ENCODE results near the gene SEPTIN3. TPM values are rescaled to one million over a fixed set of nuclear protein-coding genes. Genes with fewer than 3 reads are reported as not detected.

The SEPTIN3 gene
- total and polyA plus RNA-seq, 9 of the 15 experiments (the other 6 are each of a cell fraction or from before 2014, with no cell fraction given), result 0.06 TPM; not detected in 8

DNA sequence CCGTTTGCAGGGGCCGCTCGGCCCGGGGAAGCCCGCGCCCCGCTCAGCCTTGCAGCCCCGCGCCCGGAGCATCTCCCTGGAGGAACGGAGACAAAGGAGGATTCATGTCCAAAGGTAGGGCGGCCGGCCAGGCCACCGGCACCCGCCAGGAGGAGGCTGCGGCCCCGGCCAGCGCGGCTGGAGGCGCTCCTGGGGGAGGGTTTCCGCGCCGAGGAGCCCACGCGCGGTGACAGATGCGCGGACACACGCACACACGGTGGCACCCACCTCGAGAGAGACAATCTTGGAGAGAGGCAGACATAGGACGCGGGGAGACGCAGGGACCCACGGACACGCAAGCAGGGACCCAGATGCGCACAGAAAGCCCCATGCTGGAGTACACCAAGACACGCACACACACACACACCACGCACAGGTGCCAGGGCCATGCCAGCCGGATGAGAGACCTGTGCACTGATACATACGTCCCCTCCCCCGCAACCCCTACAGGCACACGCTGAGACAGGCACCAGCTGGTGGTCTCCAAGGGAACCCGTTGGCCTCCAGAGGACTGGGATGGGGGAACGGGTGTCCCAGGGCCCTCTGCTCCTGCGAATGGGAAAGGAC lies 7.8 kb downstream of the SEPTIN3 start:
- in situ Hi-C loops (cut with MboI), result no loop called here
- CTCF ChIA-PET (ENCODE audit: low intra/inter-chr PET ratio), result no interaction called here
- 13% methylated on average over 31 of the region's 46 CpGs for WGBS (ENCODE audit: insufficient coverage, low coverage, missing lambda C conversion rate)

GRCh38 chr22:41978732-41979131 lies 9.5 kb downstream of the SEPTIN3 start:
- Histone ChIP-seq H2AFZ (ENCODE audit: low read depth, low read length) (no peak overlapping the region), H3K4me2 (ENCODE audit: insufficient read depth, low read length) (no peak overlapping the region), H3K4me3 (no peak overlapping the region), H3K4me1 (replicated peaks in 1 of 2; ENCODE audit: control insufficient read depth in 2 of 2, insufficient read depth in 2 of 2, low read length in 2 of 2) (peaks cover 0 to 11% of the 10 kb centered on the region in 2 experiments; a peak in 2 of 5 replicates), H3K27me3 (ENCODE audit: control insufficient read depth in 2 of 2, insufficient read depth in 2 of 2, low read length in 2 of 2) (peaks cover 9 to 52% of the 10 kb centered on the region in 2 experiments; a peak in 4 of 5 replicates), H3K79me2 (ENCODE audit: control insufficient read depth, insufficient read depth, low read length) (no peaks in the 10 kb centered on the region), H3K36me3 (ENCODE audit: control insufficient read depth, insufficient read depth, low read length) (no peaks in the 10 kb centered on the region), H3K9ac (ENCODE audit: insufficient read depth in 1 of 2, low read depth in 2 of 2, low read length in 2 of 2) (no peak overlapping the region), H4K20me1 (replicated peaks; ENCODE audit: control insufficient read depth, insufficient read depth, low read length) (no peaks in the 10 kb centered on the region), H3K27ac (ENCODE audit: extremely low read depth, low read depth, low read length) (no peak overlapping the region), H3K9me3 (replicated peaks; ENCODE audit: control insufficient read depth, insufficient read depth, low read depth, low read length) (no peaks in the 10 kb centered on the region), H3K9me1 (ENCODE audit: control insufficient read depth, insufficient read depth, low read length) (no peaks in the 10 kb centered on the region)
- intact Hi-C loops (cut with micrococcal nuclease), result no loop called here
- TF ChIP-seq ZNF830 (CRISPR knock-in tag; IDR thresholded peaks at IDR 0.05) (no peak), ZNF263 (CRISPR knock-in tag; IDR thresholded peaks at IDR 0.05; ENCODE audit: borderline replicate concordance) (peak; percentile 60; the same call in 1 of the 2 replicates)
- no TSS peak for BruUV-seq (replicated peaks)
- in situ Hi-C loops (cut with MboI), result no loop called here
- ChIA-PET CTCF (ENCODE audit: low intra/inter-chr PET ratio) (no interaction called here), POLR2A (interaction anchor here (0.9 kb wide), 1 partner anchor 17 kb away, joined by 4 read pairs; no protein-coding TSS in a partner anchor)
- WGBS (ENCODE audit: insufficient coverage, low coverage, missing lambda C conversion rate), result 0% methylated on average over 1 of the region's 1 CpG
- ATAC-seq (no peak), DNase-seq (ENCODE audit: extremely low read depth in 1 of 4, low spot score in 3 of 4) (no peak), FAIRE-seq (no peak)

More for the DNA sequence above, 7.8 kb downstream of the SEPTIN3 start:
- TF ChIP-seq RBBP5 (IDR thresholded peaks at IDR 0.05; ENCODE audit: borderline replicate concordance, insufficient read depth, low read length, poor library complexity, severe bottlenecking), result no peak
- TF ChIP-seq SMAD1 (IDR thresholded peaks at IDR 0.05; ENCODE audit: low read depth, low read length, partially characterized antibody), result no peak
- no peak for TF ChIP-seq SMAD3 (CRISPR knock-in tag; conservative IDR thresholded peaks at IDR 0.05)
- DNase-seq (ENCODE audit: extremely low read depth in 1 of 4, low spot score in 3 of 4), result no peak
- H3K36me3 ChIP-seq (ENCODE audit: control insufficient read depth, insufficient read depth, low read length), result no peaks in the 10 kb centered on the region
- no peak overlapping the region for H3K4me2 ChIP-seq (ENCODE audit: insufficient read depth, low read length)
- no peak for ATAC-seq
- intact Hi-C loops (cut with micrococcal nuclease), result no loop called here
- no TSS peak for BruUV-seq (replicated peaks)
- POLR2A ChIA-PET, result interaction anchor here (0.6 kb wide), 1 partner anchor 126 kb away, joined by 3 read pairs; no protein-coding TSS in a partner anchor
- peaks cover 9 to 61% of the 10 kb centered on the region in 2 experiments; a peak in 4 of 5 replicates for H3K27me3 ChIP-seq (ENCODE audit: control insufficient read depth in 2 of 2, insufficient read depth in 2 of 2, low read length in 2 of 2)
- no peaks in the 10 kb centered on the region for H3K9me3 ChIP-seq (replicated peaks; ENCODE audit: control insufficient read depth, insufficient read depth, low read depth, low read length)
- peaks cover 0 to 11% of the 10 kb centered on the region in 2 experiments; a peak in 2 of 5 replicates for H3K4me1 ChIP-seq (replicated peaks in 1 of 2; ENCODE audit: control insufficient read depth in 2 of 2, insufficient read depth in 2 of 2, low read length in 2 of 2)
- no peaks in the 10 kb centered on the region for H4K20me1 ChIP-seq (replicated peaks; ENCODE audit: control insufficient read depth, insufficient read depth, low read length)
- H3K4me3 ChIP-seq, result no peak overlapping the region
- H3K9me1 ChIP-seq (ENCODE audit: control insufficient read depth, insufficient read depth, low read length), result no peaks in the 10 kb centered on the region
- H3K27ac ChIP-seq (ENCODE audit: extremely low read depth, low read depth, low read length), result no peak overlapping the region
- no peak overlapping the region; a peak in 1 of 4 replicates for H3K9ac ChIP-seq (ENCODE audit: insufficient read depth in 1 of 2, low read depth in 2 of 2, low read length in 2 of 2)
- no peak overlapping the region for H2AFZ ChIP-seq (ENCODE audit: low read depth, low read length)
- H3K79me2 ChIP-seq (ENCODE audit: control insufficient read depth, insufficient read depth, low read length), result no peaks in the 10 kb centered on the region
- no peak for FAIRE-seq
